Activated effector memory CD4-positive, alpha-beta T cell treated with anti-CD3 and anti-CD28 coated beads, Interleukin-2, amount 50 U/mL, for 16 hours (primary cell): Measurements from ENCODE around the gene NFIX.
"Not testable (repeated sequence)": the region's sequence is repeated elsewhere in the genome, so short reads cannot be mapped to it uniquely, and the experiment has no call there.

Source experiments
- DNase-seq: peaks from one replicate; pipeline ENCODE4 v3.0.0-alpha.2; 2020

NFIX gene

DNA sequence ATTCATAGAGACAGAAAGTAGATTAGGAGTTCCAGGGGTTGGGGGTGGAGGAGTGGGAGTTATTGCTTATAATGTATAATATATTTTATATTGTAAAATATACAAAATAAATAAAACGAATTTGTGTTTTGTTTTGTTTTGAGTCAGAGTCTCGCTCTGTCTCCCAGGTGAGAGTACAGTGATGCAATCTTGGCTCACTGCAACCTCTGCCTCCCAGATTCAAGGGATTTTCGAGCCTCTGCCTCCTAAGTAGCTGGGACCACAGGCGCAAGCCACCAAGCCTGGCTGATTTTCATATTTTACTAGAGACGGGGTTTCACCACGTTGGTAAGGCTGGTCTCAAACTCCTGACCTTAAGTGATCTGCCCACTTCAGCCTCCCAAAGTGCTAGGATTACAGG, 35.8 kb upstream of the NFIX start:
- DNase-seq: no peak

DNA sequence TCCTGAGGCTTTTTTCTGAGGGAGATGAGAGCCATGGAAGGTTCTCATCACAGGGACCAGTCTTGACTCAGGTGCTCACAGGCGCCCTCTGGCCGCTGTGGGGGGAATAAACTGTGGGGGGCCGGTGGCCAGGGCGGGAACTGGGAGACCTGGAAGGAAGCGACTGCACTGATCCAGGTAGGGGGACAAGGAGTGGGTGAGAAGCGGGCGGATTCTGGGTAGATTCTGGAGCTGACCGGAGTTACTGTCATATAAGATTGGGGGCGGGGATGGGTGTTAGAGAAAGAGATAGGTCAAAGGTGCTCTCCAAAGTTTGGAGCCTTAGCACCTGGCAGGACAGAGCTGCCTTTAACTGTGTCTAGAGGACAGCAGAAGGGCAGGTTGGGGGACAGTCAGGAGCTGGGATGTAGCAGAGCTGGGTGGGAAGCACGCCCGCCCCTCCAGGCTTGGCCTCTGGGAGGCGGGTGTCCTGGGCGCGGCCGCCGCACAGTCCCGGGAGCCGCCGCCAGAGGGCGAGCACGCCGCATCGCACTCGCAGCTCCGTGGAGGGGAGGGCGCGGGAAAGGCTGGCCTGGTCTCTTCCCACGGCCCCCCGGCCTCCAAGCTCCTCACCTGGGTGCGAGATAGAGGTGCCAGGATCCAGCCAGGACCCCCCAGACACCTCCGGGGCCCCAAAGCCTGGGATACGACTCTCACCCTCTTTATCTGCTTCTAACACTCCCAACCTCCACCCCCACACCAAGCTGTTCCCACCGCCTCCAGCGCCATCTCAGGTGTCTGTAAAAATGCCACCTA, 30.1 kb upstream of the NFIX start:
- peak; percentile 93 for DNase-seq

GRCh38 chr19:12965812-12966135, 29.5 kb upstream of the NFIX start:
- DNase-seq: no peak

- DNase-seq: no peak
Observed at GRCh38 chr19:12967907-12968306, 27.4 kb upstream of the NFIX start.

DNA sequence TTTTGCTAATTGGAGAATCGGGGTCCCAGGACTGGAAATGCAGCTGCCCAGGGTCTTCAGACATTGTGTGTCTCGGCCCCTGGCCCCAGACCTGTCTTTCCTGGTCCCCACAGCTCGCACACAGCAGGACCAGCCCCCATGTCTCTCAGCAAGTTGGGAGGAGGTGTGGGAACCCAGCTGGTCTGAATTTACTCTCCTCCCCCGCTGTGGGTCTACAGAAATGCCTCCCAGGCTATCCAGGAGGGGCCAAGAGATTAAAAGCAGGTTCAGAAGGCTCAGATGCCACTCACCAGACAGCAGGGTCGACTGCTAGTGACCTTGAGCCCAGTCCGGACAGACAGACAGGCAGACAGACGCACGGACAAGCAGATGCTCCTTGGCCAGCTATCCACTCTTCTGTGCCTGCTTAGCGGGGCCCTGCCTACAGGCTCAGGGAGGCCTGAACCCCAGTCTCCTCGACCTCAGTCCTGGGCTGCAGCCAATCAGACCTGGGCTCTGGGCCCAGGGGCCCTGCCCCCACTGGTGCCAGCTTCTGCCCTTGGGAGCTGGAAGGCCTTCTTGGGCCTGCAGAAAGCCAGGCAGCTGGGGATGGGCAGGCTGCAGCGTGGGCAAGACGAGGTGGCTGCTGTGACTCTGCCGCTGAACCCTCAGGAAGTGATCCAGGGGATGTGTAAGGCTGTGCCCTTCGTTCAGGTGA, 25.8 kb upstream of the NFIX start, which contains the start of gene DAND5:
DAND5 (plus strand) TSS at position 285 of the 697 bp plus-strand sequence; CDS start at position 370, 85 bp downstream.
- no peak for DNase-seq

DNA sequence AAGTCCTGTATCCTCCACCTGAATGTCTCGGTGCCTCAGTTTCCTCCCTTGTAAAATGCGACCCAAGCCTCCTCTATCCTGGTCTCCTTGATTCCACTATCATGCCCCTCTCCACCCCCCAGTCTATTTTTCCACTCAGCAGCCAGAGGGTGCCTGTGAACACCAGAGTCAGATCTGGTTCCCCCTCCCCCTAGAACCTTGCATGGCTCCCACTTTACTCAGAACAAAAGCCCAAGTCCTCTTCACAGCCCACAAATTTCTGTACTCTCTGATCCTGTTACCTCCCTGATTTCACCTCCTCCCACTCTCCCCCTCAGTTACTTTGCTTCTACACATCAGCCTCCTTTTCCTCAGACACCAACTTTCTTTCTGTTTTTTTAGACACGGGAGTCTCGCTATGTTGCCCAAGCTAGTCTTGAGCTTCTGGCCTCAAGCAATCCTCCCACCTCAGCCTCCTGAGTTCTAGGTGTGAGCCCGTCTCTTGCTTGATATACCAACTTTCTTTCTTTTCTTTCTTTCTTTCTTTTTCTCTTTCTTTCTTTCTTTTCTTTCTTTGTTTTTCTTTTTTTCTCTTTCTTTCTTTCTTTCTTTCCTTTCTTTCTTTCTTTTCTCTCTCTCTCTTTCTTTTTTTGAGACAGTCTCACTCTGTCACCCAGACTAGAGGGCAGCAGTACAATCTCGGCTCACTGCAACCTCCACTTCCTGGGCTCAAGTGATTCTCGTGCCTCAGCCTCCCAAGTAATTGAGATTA, 25.0 kb upstream of the NFIX start:
- no peak for DNase-seq

GRCh38 chr19:12973236-12973635, 22.0 kb upstream of the NFIX start:
- DNase-seq: no peak

GRCh38 chr19:12974301-12975220, 20.7 kb upstream of the NFIX start:
- no peak for DNase-seq

GRCh38 chr19:12975221-12975741, 20.0 kb upstream of the NFIX start:
- DNase-seq: no peak

- DNase-seq: not testable (repeated sequence)
Observed at GRCh38 chr19:12976109-12976508, 19.2 kb upstream of the NFIX start.

DNA sequence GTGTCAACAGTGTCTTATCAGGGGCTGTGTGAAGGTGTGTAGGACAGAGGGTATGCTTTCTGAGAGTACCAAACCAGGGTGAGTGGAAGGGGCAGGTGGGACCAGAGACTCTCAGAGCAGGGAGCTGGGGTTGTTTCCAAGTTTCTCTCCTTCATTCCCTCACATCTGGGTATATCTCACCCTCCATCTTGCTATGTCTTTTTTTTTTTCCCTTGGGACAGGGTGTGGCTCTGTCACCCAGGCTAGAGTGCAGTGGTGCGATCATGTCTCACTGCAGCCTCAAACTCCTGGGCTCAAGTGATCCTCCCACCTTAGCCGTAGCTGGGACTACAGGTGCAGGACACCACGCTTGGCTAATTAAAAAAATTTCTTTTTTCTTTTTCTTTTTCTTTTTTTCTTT, 15.3 kb upstream of the NFIX start:
- no peak for DNase-seq

- no peak for DNase-seq
Observed at GRCh38 chr19:12982648-12983047, 12.6 kb upstream of the NFIX start.

GRCh38 chr19:12983091-12983490, 12.2 kb upstream of the NFIX start:
- DNase-seq: no peak

DNA sequence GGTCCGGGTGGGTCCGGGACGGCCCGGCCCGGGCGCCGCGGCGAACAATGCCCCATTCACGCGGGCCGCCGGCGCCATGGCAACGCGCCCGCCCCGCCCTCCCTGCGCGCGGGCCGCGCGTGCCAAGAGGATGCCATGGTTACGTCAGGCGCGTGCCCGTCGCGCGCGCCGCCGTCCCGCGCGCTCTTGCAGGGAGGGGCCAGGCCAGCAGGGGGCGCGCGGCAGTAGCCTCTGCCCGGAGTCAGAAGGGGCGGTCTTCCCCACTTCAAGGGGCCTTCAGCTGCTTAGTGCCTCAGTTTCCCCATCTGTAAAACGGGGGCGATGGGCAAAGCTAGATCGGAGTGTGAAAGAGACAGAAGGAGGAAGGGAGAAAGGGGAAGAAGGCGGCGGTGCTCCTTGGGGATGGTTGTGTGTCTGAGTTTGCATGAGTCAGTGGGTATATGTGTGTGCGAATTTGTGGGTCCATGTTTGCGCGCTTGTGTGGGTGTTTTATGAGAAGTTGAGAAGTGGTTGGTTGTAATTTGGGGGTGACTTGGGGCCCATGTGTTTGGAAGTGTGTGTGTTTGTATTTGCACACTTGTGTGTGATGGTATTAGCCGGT, 11.6 kb upstream of the NFIX start:
- peak; percentile 94 for DNase-seq

- DNase-seq: no peak
Observed at GRCh38 chr19:12984143-12984627, 11.1 kb upstream of the NFIX start.

- no peak for DNase-seq
Observed at GRCh38 chr19:12984683-12985048, 10.6 kb upstream of the NFIX start.

- DNase-seq: no peak
Observed at GRCh38 chr19:12985049-12985776, 10.1 kb upstream of the NFIX start.

GRCh38 chr19:12986726-12987125, 8.5 kb upstream of the NFIX start:
- DNase-seq: no peak

DNA sequence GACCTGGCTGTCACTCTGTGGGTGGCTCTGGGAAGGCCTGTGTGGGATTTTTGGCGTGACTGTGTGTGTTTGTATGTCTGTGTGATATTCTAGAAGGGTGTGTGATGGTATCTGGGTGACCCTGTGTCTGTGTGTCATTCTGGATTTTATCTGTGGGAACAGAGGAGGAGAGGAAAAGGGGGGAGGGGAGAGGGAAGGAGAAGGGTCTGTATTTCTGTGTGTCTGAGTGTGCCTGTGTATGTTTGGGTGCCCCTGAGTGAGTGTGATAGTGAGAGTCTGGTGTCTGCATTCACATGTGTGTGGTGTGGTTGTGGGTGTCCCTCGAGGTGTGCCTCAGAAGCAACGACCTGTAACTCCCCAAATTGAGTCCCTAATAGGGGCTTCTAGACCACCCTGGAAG, 8.1 kb upstream of the NFIX start:
- DNase-seq: no peak

- no peak for DNase-seq
Observed at GRCh38 chr19:12987781-12988180, 7.5 kb upstream of the NFIX start.

- no peak for DNase-seq
Observed at GRCh38 chr19:12990431-12990830, 4.8 kb upstream of the NFIX start.
